Endothelial cell of umbilical vein (primary cell): ENCODE measurements around the gene SLC35A3. TPM values are rescaled to one million over a fixed set of nuclear protein-coding genes. Genes with fewer than 3 reads are reported as not detected.
A peak's percentile ranks its signal among the peaks of the same experiment; 100 is the strongest.
"Not testable (repeated sequence)": the region's sequence is repeated elsewhere in the genome, so short reads cannot be mapped to it uniquely, and the experiment has no call there.

Experiments
- BruUV-seq: library from RNA; stranded (reverse); fragments of 400-500 nt; replicated peaks from 2 replicates; lab custom pipeline; 2021; lab: Mats Ljungman, UMichigan
- CTCF ChIA-PET: fragments of 300-600, 350-600 bp; sonication (Branson Sonifier 250); formaldehyde crosslinking; loops from one replicate; lab custom pipeline; 2021; ENCODE audit warnings: antibody characterized with exemption, inconsistent platforms; lab: Charles Lee
- POLR2A ChIA-PET: fragments of 300-600, 350-600 bp; sonication (Branson Sonifier 250); formaldehyde crosslinking; loops from one replicate; lab custom pipeline; 2021; ENCODE audit warnings: antibody characterized with exemption, inconsistent platforms; lab: Charles Lee
- DNase-seq: peaks from one replicate; pipeline ENCODE4 v3.0.0-alpha.2; 2011; ENCODE audit warnings: low read depth, low spot score
- FAIRE-seq: peaks from 2 replicates; lab custom pipeline; 2011; peaks lifted over from hg19 to GRCh38; lab: Jason Lieb, UNC
- H2AFZ ChIP-seq: 2 replicates; pipeline ENCODE4 v1.6.0; 2012; ENCODE audit warnings: low read depth, low read length, control low read depth, inconsistent platforms
- H3K27ac ChIP-seq: 2 replicates; pipeline ENCODE4 v1.5.1; 2011; ENCODE audit warnings: low read depth, mild to moderate bottlenecking, control low read depth, low read length, moderate library complexity; ENCODE audit not compliant: insufficient read depth
- H3K27me3 ChIP-seq, 2 experiments: 2 replicates each; pipeline versions ENCODE4 v1.6.0 to v1.6.1; 2011; ENCODE audit warnings: low read length in 2 of 2, mixed read lengths in 1 of 2; ENCODE audit not compliant: control insufficient read depth in 2 of 2, insufficient read depth in 2 of 2
- H3K36me3 ChIP-seq, 2 experiments: 2 replicates in 1 of 2; 3 replicates in 1 of 2; pipeline ENCODE4 v1.5.1; 2011; ENCODE audit warnings: low read length in 2 of 2, mild to moderate bottlenecking in 1 of 2, moderate library complexity in 1 of 2; ENCODE audit not compliant: control insufficient read depth in 2 of 2, insufficient read depth in 2 of 2; ENCODE audit errors: extremely low read depth in 1 of 2
- H3K4me1 ChIP-seq: 3 replicates; pipeline ENCODE4 v1.5.1; 2011; ENCODE audit warnings: mild to moderate bottlenecking, low read length; ENCODE audit not compliant: control insufficient read depth, insufficient read depth; ENCODE audit errors: extremely low read depth
- H3K4me2 ChIP-seq: 2 replicates; pipeline ENCODE4 v1.6.1; 2011; ENCODE audit warnings: low read length, control low read depth, mixed read lengths; ENCODE audit not compliant: insufficient read depth
- H3K4me3 ChIP-seq, 3 experiments: fragments of 200-600 bp in 1 of 3; sonication (generic), shearing (Covaris generic) in 1 of 3; replicated peaks in 1 of 3; 2 replicates each; pipeline ENCODE4 v1.5.1; 2011 to 2016; ENCODE audit warnings: control low read depth in 3 of 3, low read length in 3 of 3, mild to moderate bottlenecking in 2 of 3, inconsistent platforms in 1 of 3, low read depth in 1 of 3, moderate library complexity in 1 of 3; ENCODE audit not compliant: insufficient read depth in 1 of 3
- H3K79me2 ChIP-seq: 2 replicates; pipeline ENCODE4 v1.6.0; 2012; ENCODE audit warnings: low read length, inconsistent platforms; ENCODE audit not compliant: control insufficient read depth, insufficient read depth
- H3K9ac ChIP-seq: replicated peaks from 2 replicates; pipeline ENCODE3; 2011; ENCODE audit warnings: low read length, control low read depth; ENCODE audit not compliant: insufficient read depth; ENCODE audit errors: extremely low read depth
- H3K9me1 ChIP-seq: replicated peaks from 3 replicates; pipeline ENCODE4 v1.6.0; 2011; ENCODE audit warnings: mild to moderate bottlenecking, low read length; ENCODE audit not compliant: control insufficient read depth, insufficient read depth; ENCODE audit errors: extremely low read depth
- H3K9me3 ChIP-seq: replicated peaks from 2 replicates; pipeline ENCODE4 v1.5.1; 2012; ENCODE audit warnings: low read length, inconsistent platforms; ENCODE audit not compliant: control insufficient read depth, insufficient read depth
- H4K20me1 ChIP-seq: replicated peaks from 2 replicates; pipeline ENCODE3; 2011; ENCODE audit warnings: mild to moderate bottlenecking, low read length; ENCODE audit not compliant: control insufficient read depth, insufficient read depth; ENCODE audit errors: extremely low read depth
- EZH2 ChIP-seq: IDR thresholded peaks from 2 replicates; pipeline ENCODE4 v1.6.1; 2012; ENCODE audit warnings: borderline replicate concordance, low read depth, mild to moderate bottlenecking, moderate library complexity, low read length, inconsistent platforms; ENCODE audit not compliant: severe bottlenecking
- FOS ChIP-seq: IDR thresholded peaks from 2 replicates; pipeline ENCODE4 v1.6.1; 2011; ENCODE audit warnings: mild to moderate bottlenecking, low read length, moderate library complexity, borderline replicate concordance; ENCODE audit not compliant: insufficient read depth
- GATA2 ChIP-seq: IDR thresholded peaks from 2 replicates; pipeline ENCODE4 v1.7.0; 2011; ENCODE audit warnings: low read depth, mild to moderate bottlenecking, moderate library complexity, mixed read lengths, low read length; ENCODE audit not compliant: insufficient read length, insufficient read depth
- JUN ChIP-seq: IDR thresholded peaks from 2 replicates; pipeline ENCODE4 v1.6.1; 2011; ENCODE audit warnings: borderline replicate concordance, low read depth; ENCODE audit not compliant: insufficient read length, insufficient read depth
- MYC ChIP-seq: IDR thresholded peaks from one replicate; pipeline ENCODE4 v1.6.1; 2011; ENCODE audit warnings: mild to moderate bottlenecking, low read depth, low read length
- POLR2A ChIP-seq: IDR thresholded peaks from 2 replicates; pipeline ENCODE4 v1.6.1; 2012; ENCODE audit warnings: low read depth, mild to moderate bottlenecking, control low read depth, low read length
- POLR2AphosphoS5 ChIP-seq: IDR thresholded peaks from 2 replicates; pipeline ENCODE4 v1.6.1; 2012; ENCODE audit warnings: low read depth, mild to moderate bottlenecking, control low read depth, low read length, moderate library complexity; ENCODE audit not compliant: insufficient read depth
- dilution Hi-C: fragments of 300-500 bp; cut with MboI; formaldehyde crosslinking; loops from one replicate; pipeline ENCODE4 v1.15.0; 2019; ENCODE audit warnings: low sequenced_read_pairs; ENCODE audit not compliant: extremely low pct_ligation_motif_present
- intact Hi-C: fragments of 100-400 bp; cut with micrococcal nuclease; formaldehyde crosslinking; loops from one replicate; pipeline ENCODE4 v1.10.0; 2022
- polyA plus RNA-seq, 4 experiments: library from polyadenylated mRNA; depleted of rRNA in 3 of 4; stranded (reverse) in 3 of 4; unstranded in 1 of 4; fragments of >200 nt; gene quantifications; 2 replicates each; pipeline versions ENCODE4 v1.2.1 to v1.2.3, GENCODE V29; 2011 to 2012; ENCODE audit warnings: missing spikeins in 1 of 4
- total RNA-seq: library from RNA; stranded (reverse); gene quantifications from 2 replicates; pipeline ENCODE4 v1.2.3, GENCODE V29; 2021
- TF ChIP-seq, protein P1 (sequence below): IDR thresholded peaks from 2 replicates; pipeline ENCODE4 v1.6.1; 2011; ENCODE audit not compliant: insufficient read depth, insufficient read length
- TF ChIP-seq, protein P2 (sequence below), 2 donors: IDR thresholded peaks; 1 replicate in 1 of 2; 2 replicates in 1 of 2; pipeline ENCODE4 v1.5.1; 2011; ENCODE audit warnings: low read length in 2 of 2, mild to moderate bottlenecking in 2 of 2, moderate library complexity in 2 of 2, control low read depth in 1 of 2, inconsistent platforms in 1 of 2, low read depth in 1 of 2; ENCODE audit not compliant: insufficient read depth in 1 of 2; ENCODE audit errors: extremely low read depth in 1 of 2

SLC35A3 gene
- total and polyA plus RNA-seq, 2 donors (not counting 3 experiments of a cell fraction or from before 2014, with no cell fraction given): 3.6 to 19.0 TPM

GRCh38 chr1:99960260-99960659, 9.5 kb upstream of the SLC35A3 start:
- H3K9me1 ChIP-seq, H3K36me3 ChIP-seq, dilution Hi-C loops, H3K27ac ChIP-seq, BruUV-seq, H3K4me3 ChIP-seq, H3K9ac ChIP-seq, CTCF ChIA-PET, H3K4me2 ChIP-seq, H3K27me3 ChIP-seq, H3K9me3 ChIP-seq, FAIRE-seq, H2AFZ ChIP-seq, POLR2A ChIA-PET, H4K20me1 ChIP-seq, intact Hi-C loops, H3K79me2 ChIP-seq, DNase-seq: not testable (repeated sequence)
- H3K4me1 ChIP-seq: peaks cover 22% of the 10 kb centered on the region

DNA sequence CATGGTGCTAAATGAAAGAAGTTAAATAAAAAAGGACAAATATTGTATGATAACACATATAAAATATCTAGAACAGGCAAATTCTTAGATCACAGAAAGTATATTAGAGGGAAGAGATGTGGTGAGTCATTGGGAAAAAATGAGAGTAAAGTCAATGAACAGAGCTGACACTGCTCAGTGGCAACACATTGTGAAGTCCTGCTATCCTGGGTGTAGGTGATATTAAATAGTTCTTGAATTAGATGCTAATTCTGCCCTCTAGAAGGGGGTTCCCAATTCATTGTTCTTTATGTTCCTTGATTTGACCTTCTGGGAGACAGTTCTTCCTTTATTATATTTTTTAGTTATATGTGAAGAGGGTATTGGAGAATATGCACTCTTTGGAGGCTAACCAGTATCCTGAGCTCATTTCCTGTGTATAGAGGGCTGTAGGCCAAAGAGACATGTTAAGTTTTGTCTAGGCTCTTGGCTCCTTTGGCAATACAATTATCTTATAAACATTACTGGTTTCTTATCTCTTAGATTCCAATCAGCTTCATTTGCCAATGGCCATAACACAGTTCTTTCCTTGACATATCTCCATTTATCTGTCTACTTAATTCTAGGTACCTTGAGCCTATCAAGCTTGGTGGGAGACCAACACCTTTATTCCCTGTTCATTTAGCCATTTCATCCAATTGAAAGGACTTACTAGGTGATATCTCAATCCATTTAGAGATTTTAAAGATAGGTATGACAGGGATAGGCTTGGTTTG, 6.6 kb upstream of the SLC35A3 start:
- H3K27ac ChIP-seq: peak overlapping the region; percentile 53
- dilution Hi-C loops: no loop called here
- intact Hi-C loops: no loop called here
- H3K27me3 ChIP-seq: no peaks in the 10 kb centered on the region
- H3K9me3 ChIP-seq: no peaks in the 10 kb centered on the region
- TSS peak; percentile 47 for BruUV-seq
- DNase-seq: peak; percentile 47
- CTCF ChIA-PET: interaction anchor here (1.7 kb wide), 1 partner anchor 25 kb away, joined by 4 read pairs; no protein-coding TSS in a partner anchor
- H3K4me2 ChIP-seq: peak overlapping the region; percentile 57
- TF ChIP-seq, protein P1, sequence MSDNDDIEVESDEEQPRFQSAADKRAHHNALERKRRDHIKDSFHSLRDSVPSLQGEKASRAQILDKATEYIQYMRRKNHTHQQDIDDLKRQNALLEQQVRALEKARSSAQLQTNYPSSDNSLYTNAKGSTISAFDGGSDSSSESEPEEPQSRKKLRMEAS: no peak
- TF ChIP-seq FOS: peak; percentile 79
- TF ChIP-seq MYC: no peak
- no peak for TF ChIP-seq EZH2
- TF ChIP-seq, protein P2, sequence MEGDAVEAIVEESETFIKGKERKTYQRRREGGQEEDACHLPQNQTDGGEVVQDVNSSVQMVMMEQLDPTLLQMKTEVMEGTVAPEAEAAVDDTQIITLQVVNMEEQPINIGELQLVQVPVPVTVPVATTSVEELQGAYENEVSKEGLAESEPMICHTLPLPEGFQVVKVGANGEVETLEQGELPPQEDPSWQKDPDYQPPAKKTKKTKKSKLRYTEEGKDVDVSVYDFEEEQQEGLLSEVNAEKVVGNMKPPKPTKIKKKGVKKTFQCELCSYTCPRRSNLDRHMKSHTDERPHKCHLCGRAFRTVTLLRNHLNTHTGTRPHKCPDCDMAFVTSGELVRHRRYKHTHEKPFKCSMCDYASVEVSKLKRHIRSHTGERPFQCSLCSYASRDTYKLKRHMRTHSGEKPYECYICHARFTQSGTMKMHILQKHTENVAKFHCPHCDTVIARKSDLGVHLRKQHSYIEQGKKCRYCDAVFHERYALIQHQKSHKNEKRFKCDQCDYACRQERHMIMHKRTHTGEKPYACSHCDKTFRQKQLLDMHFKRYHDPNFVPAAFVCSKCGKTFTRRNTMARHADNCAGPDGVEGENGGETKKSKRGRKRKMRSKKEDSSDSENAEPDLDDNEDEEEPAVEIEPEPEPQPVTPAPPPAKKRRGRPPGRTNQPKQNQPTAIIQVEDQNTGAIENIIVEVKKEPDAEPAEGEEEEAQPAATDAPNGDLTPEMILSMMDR (IDR thresholded peaks at IDR 0.05; ENCODE audit: extremely low read depth in 1 of 2, insufficient read depth in 1 of 2, low read depth in 1 of 2, low read length in 2 of 2): no peak
- no peak for TF ChIP-seq POLR2AphosphoS5
- no peak for TF ChIP-seq POLR2A
- TF ChIP-seq JUN: peak; percentile 38
- TF ChIP-seq GATA2: peak; percentile 75
- no peaks in the 10 kb centered on the region for H3K9me1 ChIP-seq
- POLR2A ChIA-PET: no interaction called here
- no peak overlapping the region for H3K4me3 ChIP-seq
- H3K9ac ChIP-seq: no peak overlapping the region
- no peaks in the 10 kb centered on the region for H3K36me3 ChIP-seq
- no peaks in the 10 kb centered on the region for H3K79me2 ChIP-seq
- H2AFZ ChIP-seq: peak overlapping the region; percentile 78
- no peaks in the 10 kb centered on the region for H4K20me1 ChIP-seq
- H3K4me1 ChIP-seq: peaks cover 13% of the 10 kb centered on the region
- FAIRE-seq: peak; percentile 79
